Stimulated activated CD8-positive, alpha-beta memory T cell treated with anti-CD3 and anti-CD28 coated beads, Interleukin-15, amount 100 ng/mL, for 1 hour (primary cell): ENCODE data around the gene P4HTM.

Experiments
- DNase-seq: peaks from one replicate; pipeline ENCODE4 v3.0.0-alpha.2; 2020; ENCODE audit warnings: low read depth

P4HTM gene

GRCh38 chr3:49025005-49025792 is 35.2 kb downstream of the P4HTM start:
- no peak for DNase-seq

- no peak for DNase-seq
Observed at GRCh38 chr3:49025793-49026520, 35.9 kb downstream of the P4HTM start.

GRCh38 chr3:49026536-49026935 is 36.5 kb downstream of the P4HTM start:
- no peak for DNase-seq

- DNase-seq = no peak
Observed at GRCh38 chr3:49027634-49028033, 37.6 kb downstream of the P4HTM start.

GRCh38 chr3:49028298-49028672 is 38.2 kb downstream of the P4HTM start:
- DNase-seq = no peak

GRCh38 chr3:49028673-49029562 is 38.9 kb downstream of the P4HTM start, which contains the start of gene IMPDH2:
IMPDH2 (minus strand) TSS chr3:49029398; CDS start chr3:49029350, 48 bp downstream.
- peak; percentile 80 for DNase-seq

GRCh38 chr3:49029563-49029884 is 39.5 kb downstream of the P4HTM start:
- DNase-seq = no peak

GRCh38 chr3:49030321-49030720 is 40.3 kb downstream of the P4HTM start:
- DNase-seq = no peak

- DNase-seq = no peak
Observed at GRCh38 chr3:49032646-49033304, 42.7 kb downstream of the P4HTM start.

- DNase-seq = no peak
Observed at GRCh38 chr3:49034650-49035049, 44.6 kb downstream of the P4HTM start.

GRCh38 chr3:49035281-49035680 is 45.2 kb downstream of the P4HTM start:
- DNase-seq = no peak

- no peak for DNase-seq
Observed at GRCh38 chr3:49053543-49053942, 63.5 kb downstream of the P4HTM start.

- no peak for DNase-seq
Observed at GRCh38 chr3:49054344-49054862, 64.4 kb downstream of the P4HTM start.
